Activated CD8-positive, alpha-beta memory T cell treated with anti-CD3 and anti-CD28 coated beads for 24 hours (primary cell): ENCODE data around the gene R3HDM1.
"Not testable (repeated sequence)": the region's sequence is repeated elsewhere in the genome, so short reads cannot be mapped to it uniquely, and the experiment has no call there.

Source experiments
- DNase-seq: peaks from one replicate; pipeline ENCODE4 v3.0.0-alpha.2; 2020

The R3HDM1 gene

DNA sequence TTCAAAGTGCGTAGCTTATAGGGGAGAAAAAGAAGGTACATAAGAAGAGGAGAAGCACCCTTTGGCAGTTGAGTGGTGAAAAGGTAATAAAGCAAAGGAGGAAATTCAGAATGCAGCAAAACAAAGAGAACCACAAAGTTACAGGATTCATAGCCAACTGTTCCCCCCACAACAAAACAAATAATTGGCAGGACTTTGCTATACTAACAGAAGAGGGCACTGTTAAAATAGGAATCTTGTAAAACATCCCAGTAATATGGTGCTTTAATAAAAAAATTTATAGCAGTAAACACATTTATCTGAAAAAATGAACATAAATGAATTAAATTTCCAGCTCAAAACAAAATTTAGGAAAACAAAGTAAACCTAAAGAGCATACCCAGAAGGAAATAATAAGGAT lies 42.3 kb downstream of the R3HDM1 start:
- no peak for DNase-seq

DNA sequence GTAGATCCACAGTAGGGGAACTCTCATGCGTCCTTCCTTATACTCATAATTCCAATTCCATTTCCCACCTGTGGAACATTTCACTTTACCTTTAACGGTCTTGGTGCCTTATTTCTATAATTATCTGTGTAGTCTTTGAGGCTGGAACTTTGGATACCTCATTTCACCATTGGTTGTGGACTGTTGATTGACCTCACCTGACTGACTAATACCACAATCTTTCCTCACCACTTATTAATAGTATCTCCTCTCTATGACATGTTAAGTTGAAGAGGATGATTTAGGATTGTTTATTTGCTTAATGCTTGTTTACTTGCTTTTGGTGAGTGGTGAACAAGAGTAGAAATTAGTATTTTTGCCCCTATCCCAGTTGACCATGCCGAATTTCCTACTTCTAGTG lies 50.0 kb downstream of the R3HDM1 start:
- no peak for DNase-seq

DNA sequence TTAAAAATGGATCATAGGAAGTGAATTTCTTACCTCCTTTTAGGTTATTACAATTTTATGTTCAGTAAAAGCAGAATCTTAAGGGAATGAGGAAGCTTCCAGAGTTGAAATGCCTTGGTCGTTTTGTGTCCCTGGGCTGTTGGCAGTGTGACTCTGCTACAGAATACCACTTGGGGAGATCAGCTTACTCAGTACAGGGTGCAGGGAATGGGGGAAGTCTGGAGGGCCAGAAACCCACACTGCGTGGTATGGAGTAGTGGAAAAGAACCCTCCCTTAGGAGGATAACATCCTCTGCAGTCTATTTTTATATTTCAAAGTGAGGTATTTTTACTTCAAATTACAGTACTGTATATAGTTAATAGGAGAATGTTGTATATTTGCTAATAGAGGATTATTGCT lies 51.1 kb downstream of the R3HDM1 start:
- no peak for DNase-seq

DNA sequence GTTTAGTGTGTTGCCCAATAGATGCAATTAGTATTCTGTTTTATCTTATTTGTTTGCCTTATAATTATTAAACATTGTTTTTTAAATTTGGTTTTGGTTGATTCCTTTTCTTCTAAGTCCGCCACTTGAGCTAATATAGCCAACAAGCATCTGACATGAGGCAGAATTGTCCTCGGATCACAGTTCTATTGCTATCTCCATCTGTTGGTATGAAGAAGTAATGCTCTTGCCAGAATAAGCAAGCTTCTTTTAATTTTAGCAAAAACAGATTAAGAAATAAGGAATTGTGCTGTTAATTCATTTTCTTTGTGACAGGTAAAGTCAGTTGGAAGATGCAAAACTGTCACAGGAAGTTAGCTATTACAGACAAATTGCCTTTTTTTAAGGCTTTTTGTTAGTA lies 54.3 kb downstream of the R3HDM1 start:
- no peak for DNase-seq

DNA sequence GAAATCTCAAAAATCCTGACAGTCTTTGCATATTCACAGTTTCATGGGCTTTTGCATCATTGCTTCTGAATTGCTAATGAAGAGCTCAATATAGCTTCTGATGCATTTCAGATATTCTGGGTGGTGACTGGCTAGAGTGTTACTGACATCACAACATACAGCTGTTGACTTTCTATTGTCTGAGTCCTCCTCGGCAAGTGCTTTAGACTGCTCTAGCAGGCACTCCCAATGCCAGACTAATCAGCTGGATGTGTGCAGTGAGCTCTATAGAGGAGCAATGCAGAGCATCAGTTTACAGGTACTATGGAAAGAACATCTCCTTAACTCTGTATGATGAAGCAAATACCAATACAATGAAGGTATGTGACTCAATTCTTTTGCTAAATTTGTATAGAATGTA lies 54.9 kb downstream of the R3HDM1 start:
- no peak for DNase-seq

DNA sequence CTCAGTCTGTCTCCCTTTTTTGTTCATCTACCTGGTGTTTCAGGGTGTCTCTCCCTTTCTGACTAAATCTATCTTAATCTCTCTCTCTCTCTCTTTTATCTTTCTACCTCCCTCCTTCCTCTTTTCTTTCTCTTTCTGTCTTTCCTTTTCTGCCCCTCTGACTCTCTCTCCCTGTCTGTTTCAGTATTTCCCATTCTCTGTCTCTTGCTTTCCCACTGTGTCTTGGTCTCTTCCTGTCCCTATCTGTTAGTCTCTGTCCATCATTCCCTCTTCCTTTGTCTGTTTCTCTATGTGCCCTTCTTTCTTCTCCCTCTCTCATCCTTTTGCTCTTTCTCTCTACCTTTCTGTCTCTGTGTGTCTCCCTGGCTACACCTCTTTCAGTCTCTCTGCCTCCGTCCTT lies 56.7 kb downstream of the R3HDM1 start:
- DNase-seq: no peak

DNA sequence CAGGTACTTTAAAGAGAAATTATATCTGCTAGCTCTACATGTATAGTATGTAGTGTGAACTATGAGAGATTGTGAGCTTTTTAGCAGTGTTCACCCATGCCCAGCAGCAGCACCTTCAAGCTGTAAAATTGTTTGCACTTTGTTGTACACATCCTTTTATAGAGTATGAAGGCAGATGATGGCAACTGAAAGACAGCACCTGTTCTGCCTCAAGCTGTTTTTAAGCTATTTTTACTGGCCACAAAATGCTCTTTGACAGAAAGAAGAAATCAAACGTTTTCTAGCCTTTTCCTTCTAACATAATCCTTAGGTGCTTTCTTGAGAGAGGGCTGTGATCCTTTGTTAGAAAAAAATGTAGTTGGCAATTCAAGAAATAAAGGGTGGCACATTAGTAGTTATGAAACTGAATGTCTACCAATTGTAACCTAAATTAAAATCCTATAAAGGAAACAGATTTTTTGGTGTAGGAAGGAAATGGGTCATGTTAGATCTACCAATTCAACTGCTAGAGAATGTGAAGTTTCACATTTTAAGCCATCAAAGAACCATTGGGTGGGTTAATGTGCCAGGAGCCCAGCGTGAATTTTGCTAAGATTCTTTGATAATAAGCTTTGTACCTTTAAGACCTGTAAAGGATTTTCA lies 59.5 kb downstream of the R3HDM1 start:
- no peak for DNase-seq

DNA sequence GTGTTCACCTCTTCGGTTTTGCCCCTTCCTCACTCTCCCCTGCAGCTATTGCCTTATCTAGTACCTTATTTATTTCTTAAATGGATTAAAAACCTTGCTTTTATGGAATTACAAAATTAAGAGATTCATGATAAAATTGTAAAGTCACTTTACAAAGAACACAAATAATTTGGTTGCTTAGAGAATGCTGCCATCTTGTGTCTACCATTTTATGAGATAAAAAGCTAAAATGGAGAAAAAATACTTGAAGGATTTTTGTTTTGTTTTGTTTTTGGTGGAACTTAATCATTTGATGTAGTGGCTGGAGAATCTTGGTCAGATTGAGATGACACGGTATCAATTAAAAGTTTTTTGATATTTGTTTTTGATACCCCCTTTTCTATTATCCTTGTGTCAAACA lies 69.6 kb downstream of the R3HDM1 start:
- DNase-seq: no peak

DNA sequence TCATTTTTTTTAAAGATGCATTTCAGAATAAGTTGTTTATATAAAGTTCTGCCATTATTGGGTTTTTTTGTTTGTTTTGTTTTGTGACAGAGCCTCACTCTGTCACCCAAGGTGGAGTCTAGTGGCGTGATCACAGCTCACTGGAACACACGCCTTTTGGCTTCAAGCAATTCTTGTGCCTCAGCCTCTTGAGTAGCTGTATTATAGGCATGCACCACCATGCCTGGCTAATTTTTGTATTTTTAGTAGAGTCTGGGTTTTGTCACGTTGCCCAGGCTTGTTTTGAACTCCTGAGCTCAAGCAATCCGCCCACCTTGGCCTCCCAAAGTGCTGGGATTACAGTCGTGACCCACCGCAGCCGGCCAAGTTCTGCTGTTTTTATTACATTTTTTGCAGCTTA lies 72.3 kb downstream of the R3HDM1 start:
- no peak for DNase-seq

DNA sequence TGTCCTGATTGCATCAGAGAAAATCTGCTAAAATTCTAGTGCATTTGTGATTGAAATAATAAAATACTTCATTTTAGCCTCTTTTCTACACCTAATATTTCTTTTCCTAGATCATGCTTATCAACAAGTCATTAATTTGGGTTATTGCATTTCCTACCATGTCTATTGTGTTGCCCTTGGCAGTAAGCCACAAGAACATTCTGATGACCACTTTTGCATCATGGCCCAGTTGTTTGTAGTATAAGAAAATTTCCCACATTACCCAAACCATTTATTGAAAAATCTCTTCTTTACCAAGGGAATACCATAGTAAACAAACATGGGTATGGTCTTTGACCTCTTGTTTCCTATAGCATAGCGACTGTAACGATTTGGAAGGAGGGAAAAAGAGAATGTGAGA lies 76.3 kb downstream of the R3HDM1 start:
- DNase-seq: no peak

DNA sequence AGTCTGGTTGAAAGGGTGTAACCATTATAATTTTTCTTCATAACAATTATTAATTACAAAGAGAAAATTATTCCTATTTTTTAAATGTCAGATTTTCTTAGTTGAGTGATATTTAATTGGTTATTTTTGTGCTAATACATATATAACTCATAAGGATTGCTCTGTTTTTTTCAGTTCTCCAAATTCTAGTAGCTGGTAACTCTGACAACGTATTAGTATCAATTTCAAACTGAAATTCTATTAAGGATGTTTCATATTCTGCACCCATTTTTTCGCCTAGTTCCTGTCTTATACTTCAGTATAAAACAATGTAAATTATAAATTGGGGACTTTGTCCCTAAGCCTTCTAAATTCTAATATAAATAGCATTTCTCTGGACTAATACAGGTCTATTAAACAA lies 81.0 kb downstream of the R3HDM1 start:
- DNase-seq: no peak

DNA sequence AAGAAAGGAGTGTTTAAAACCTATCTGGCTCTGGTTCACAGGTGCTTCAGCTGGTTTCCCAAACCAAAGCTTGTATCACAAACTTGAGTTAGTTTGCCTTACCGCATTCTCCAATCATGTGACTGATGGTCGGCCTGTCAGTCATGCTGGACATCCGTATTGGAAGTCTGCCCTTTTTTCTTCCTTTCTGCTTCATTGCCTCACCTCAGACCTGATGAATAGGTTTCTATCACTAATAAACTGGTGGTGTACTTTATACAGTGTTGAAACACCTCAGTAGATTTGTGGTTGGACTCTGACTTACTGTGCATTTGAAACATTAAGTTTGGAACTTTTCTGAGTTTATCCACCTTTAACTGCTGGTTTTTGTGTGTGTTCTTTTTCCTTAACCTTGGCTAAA lies 84.1 kb downstream of the R3HDM1 start:
- DNase-seq: no peak

DNA sequence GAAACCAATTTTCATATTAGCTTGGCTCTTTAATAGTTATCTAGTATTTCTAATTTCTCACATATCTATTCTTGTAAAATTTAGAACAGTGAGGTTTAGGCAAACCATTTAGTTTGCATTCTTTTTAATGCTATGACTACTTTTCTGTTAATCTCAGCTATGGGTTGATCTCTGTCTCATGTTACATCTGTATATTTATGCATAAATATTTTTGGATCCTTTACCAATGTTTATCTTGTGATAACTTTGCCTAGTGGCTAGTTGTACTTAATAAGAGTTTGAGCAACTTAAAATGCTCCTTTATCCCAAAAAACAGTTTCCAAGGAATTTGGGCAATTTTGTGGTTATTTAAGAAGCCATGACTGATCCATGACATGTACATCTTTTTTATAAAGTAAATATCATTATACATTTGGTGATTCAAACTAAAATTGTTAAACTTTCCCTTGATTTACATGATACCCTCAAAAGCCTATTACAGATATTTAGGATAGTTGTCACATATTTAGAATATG lies 86.3 kb downstream of the R3HDM1 start:
- no peak for DNase-seq

DNA sequence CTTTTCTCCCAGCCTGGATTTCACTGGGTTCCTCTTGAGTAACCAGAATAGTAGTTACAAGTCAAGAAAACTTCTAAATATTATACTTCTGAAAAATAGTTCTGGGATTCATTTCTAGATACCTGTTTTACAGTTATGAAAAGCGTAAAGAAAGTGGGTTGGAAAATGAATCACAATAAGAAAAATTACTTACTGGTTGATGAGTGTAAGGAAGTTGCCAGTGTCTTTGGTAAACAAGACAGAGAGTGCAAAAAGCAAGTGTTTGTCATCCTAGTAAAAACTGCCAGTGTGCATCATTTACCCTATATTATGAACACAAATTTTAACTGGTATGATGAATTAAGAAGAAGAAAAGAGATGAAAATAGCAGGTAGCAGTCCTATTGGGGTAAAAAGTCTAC lies 88.9 kb downstream of the R3HDM1 start:
- no peak for DNase-seq

DNA sequence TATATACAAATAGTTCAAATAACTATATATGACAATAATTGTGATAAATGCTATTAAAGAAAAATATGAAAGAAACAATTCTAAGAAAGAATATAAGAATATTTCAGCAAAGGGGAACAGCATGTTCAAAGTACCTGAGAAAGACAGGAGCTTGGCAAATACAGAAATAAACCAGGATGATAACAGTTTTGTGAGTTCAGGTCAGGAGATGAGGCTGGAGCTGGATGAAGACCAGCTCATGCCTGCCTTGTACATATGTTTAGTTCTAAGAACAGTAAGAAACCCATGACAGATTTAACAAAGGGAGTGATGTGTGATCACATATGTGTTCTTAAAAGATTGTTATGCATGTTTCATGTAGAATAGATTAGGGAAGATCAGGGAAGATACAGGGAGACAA lies 98.2 kb downstream of the R3HDM1 start:
- no peak for DNase-seq

DNA sequence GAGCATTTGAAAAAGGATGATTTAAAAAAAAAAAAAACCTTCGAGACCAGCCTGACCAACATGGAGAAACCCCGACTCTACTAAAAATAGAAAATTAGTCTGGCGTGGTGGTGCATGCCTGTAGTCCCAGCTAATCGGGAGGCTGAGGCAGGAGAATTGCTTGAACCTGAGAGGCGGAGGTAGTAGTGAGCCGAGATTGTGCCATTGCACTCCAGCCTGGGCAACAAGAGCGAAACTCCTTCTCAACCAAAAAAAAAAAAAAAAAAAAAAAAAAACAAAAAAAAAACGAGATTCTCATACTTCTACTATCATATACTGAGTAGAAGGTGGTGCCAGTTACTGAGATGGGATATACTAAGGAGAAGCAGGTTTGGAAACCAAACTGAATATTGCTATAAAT lies 98.8 kb downstream of the R3HDM1 start:
- not testable (repeated sequence) for DNase-seq

DNA sequence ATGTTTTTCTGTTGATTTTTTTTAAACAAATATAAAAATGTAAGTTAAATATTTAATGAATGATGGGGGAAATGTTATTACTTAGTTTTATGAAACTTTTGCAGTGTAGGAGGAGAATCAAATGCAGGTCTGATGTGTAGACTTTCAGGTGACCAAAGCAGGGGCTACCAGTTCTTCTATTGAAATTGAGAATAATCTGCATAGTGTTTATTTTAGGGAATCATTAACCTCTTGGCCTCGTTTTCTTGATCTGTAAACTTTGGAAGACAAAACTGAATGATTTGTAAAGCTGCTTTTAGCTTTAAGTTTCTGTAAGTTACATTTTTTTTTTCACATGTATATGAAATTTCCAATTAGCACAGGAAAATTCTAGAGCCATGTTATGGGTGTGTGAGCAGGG lies 99.2 kb downstream of the R3HDM1 start:
- DNase-seq: no peak

DNA sequence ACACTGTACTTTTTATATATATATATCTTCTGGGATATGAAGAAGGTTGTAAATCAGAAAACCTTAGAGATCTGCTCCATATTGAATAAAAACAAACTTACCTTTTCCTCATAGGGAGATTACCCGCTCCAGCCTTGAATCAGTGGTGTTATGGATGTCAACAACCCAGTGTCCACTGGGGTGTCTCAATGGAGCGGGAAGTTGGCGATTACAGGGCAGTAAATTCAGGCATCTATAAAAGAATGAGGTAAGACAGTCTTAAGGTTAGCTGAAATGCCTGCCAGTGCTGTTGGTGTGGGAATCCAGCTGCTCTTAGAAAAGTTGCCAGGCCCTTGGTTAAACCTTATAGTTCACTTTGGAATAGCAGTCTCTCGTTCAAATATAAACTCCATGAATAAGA lies 102.3 kb downstream of the R3HDM1 start:
- no peak for DNase-seq

DNA sequence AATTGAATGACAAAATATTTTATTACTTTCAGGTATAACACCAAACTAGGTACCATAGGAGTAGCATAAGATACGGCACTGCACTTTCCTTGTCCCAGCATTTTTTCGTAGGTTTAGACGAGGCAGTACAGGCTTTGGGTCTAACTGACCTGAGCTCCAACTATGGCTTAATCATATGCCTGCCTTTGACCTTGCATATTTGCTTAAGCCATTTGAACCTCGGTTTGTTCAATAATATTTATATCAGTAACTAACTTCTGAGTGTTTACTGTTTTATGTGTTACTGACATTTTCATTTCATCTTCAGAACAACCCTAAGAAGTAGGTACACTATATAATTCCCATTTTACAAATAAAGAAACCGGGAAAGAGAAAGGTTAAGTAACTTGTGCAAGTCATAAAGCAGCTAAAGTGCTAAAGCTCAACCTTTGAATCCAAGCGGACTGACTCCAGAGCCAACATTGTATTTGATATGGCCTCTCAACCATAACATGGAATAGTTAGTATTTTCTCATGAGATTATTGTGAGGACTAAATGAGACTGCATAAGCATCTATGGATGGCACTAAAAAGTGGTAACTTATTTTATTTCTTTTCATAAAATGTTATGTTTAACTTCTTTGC lies 104.0 kb downstream of the R3HDM1 start:
- DNase-seq: no peak

DNA sequence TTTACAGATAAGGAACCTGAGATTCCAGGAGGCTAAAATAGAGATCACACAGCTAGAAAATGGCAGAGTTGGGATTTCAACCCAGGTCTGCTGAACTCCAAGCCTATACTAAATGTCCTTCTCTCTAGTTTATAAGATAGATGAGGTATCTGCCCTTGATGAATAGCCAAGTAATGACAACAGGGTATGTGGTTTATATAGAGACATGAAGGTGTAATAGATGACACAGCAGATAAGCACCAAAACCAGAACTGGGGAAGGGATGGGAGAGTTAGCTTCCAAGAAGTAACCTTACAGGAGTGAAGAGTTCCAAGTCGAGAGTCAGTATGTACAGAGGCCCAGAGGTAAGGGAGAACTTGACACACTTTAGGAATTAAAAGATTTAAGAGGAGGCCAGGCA lies 105.7 kb downstream of the R3HDM1 start:
- DNase-seq: no peak

DNA sequence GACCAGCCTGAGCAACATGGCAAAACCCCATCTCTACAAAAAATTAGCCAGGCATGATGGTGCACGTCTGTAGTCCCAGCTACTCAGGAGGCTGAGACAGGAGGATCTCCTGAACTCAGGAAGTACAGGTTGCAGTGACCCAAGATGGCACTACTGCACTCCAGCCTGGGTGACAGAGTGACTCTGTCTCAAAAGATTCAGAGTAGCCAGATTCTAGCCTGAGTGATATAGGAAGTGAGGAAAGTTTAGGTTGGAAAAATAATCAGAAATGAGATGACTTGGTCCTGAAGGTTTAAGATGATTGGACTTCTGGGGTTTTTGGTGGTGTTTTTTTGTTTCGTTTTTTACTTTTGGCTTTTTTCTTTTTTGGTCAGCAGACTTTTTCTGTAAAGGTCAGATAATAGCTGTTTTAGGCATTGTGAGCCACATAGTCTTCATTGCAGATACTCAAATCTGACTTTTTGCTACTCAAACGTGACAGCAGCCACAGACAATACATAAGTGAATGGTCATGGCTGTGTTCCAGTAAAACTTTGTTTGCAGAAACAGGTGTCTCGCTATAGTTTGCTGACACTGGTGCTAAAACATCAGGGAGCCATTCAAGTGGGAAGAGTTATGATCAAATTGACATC lies 106.3 kb downstream of the R3HDM1 start:
- DNase-seq: no peak

DNA sequence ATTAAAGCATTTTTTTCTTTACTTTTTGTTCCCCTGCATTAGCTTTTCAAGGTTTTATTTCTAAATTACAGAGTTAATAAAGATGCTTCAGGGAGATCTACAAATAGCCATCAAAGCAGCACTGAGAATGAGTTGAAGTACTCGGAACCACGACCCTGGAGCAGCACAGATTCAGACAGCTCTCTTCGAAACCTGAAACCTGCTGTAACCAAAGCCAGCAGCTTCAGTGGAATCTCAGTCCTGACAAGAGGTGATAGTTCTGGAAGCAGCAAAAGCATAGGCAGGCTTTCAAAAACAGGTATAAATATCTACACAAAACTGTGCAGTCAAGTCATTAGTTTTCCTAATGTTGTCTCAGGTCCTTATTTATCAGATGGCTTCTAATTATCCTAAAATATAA lies 107.5 kb downstream of the R3HDM1 start:
- no peak for DNase-seq

DNA sequence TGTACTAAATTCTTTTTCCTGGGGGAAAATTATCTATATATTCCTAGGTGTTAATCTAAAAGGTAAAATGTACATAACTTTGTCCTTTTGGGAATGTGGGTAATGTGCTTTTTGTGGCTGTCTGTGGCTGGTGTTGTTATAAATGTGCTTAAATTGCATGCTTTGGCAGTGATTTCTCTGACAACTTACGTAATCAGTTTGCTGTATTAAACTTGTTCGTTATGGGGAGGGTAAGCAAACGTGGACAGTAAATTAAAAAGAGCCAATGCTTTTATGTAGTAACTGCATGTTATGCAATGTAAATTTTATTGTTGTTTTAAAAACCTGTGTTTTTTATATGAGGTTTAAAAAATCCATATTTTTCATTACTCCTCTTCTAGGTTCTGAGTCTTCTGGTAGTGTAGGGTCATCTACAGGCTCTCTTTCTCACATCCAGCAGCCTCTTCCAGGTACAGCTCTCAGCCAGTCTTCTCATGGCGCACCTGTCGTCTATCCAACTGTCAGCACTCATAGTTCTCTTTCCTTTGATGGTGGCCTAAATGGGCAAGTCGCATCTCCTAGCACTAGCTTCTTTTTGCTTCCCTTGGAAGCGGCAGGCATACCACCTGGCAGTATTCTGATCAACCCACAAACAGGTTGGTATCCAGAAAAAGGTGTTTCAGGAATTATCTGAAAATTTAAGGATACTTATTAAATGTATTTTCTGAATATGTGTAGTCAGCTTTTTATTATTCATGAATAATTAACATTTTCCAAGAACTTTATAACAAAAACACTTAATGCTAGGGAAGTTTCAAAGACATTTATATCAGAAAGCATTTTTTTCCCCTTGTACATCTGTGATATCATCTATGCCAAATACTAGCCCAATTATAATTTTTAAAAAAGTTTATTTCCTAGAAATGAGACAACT lies 110.1 kb downstream of the R3HDM1 start:
- DNase-seq: no peak
